Lower leg skin (tissue), 3 donors: ENCODE measurements around the gene DGLUCY.

Experiments
- CTCF ChIP-seq, 3 donors: fragments of 450-650 bp; IDR thresholded peaks; one replicate each; pipeline ENCODE4 v1.5.1; 2016; ENCODE audit warnings: antibody characterized with exemption in 3 of 3, mild to moderate bottlenecking in 3 of 3, moderate library complexity in 2 of 3
- POLR2A ChIP-seq, 2 donors: fragments of 450-650 bp; IDR thresholded peaks; one replicate each; pipeline ENCODE4 v1.6.1; 2016 to 2017; ENCODE audit warnings: antibody characterized with exemption in 2 of 2, mild to moderate bottlenecking in 1 of 2, moderate library complexity in 1 of 2

- TF ChIP-seq CTCF (IDR thresholded peaks at IDR 0.05), result no peak
- no peak for TF ChIP-seq POLR2A (IDR thresholded peaks at IDR 0.05)
Observed at GRCh38 chr14:91221270-91221669, 107.4 kb downstream of the DGLUCY start.
